Hepatic stellate cell (primary cell): ENCODE measurements around the gene ZNF493.
A peak's percentile ranks its signal among the peaks of the same experiment; 100 is the strongest.

Experiments
- DNase-seq: peaks from one replicate; pipeline ENCODE4 v3.0.0; 2011; ENCODE audit warnings: low spot score

ZNF493 gene

GRCh38 chr19:21396893-21397572 is at the start of gene ZNF493:
ZNF493 (plus strand) TSS chr19:21397133; CDS start chr19:21397238, 105 bp downstream.
- peak; percentile 77 for DNase-seq

- no peak for DNase-seq
These were observed 44.1 kb upstream of the ZNF493 start for GRCh38 chr19:21352830-21353229.

GRCh38 chr19:21358768-21359451 is 38.0 kb upstream of the ZNF493 start, which contains the start of gene ZNF738:
ZNF738 (plus strand) TSS chr19:21359000; CDS start chr19:21359141, 141 bp downstream.
- DNase-seq = peak; percentile 94

GRCh38 chr19:21362291-21362690 is 34.6 kb upstream of the ZNF493 start:
- DNase-seq = no peak

- DNase-seq = no peak
These were observed 12.9 kb upstream of the ZNF493 start for GRCh38 chr19:21383980-21384582.

GRCh38 chr19:21396121-21396520 is 812 bp upstream of the ZNF493 start:
- no peak for DNase-seq

GRCh38 chr19:21398851-21399250 is 1.9 kb downstream of the ZNF493 start:
- DNase-seq = no peak

- DNase-seq = no peak
These were observed 5.5 kb downstream of the ZNF493 start for GRCh38 chr19:21402303-21402985.

GRCh38 chr19:21410166-21410565 is 13.2 kb downstream of the ZNF493 start:
- DNase-seq = no peak

- DNase-seq = no peak
These were observed 25.3 kb downstream of the ZNF493 start for GRCh38 chr19:21422244-21422643.

- DNase-seq = no peak
These were observed 26.4 kb downstream of the ZNF493 start for GRCh38 chr19:21423057-21424041.

GRCh38 chr19:21430675-21431074 is 33.7 kb downstream of the ZNF493 start:
- no peak for DNase-seq

GRCh38 chr19:21432590-21432989 is 35.7 kb downstream of the ZNF493 start:
- no peak for DNase-seq

GRCh38 chr19:21434516-21434915 is 37.6 kb downstream of the ZNF493 start:
- no peak for DNase-seq

- DNase-seq = no peak
These were observed 38.1 kb downstream of the ZNF493 start for GRCh38 chr19:21434967-21435544.

- DNase-seq = no peak
These were observed 42.3 kb downstream of the ZNF493 start for GRCh38 chr19:21439201-21439751.

- DNase-seq = no peak
These were observed 43.4 kb downstream of the ZNF493 start for GRCh38 chr19:21440321-21440720.

- DNase-seq = no peak
These were observed 54.3 kb downstream of the ZNF493 start for GRCh38 chr19:21451187-21451586.

- DNase-seq = no peak
These were observed 58.0 kb downstream of the ZNF493 start for GRCh38 chr19:21454901-21455300.

GRCh38 chr19:21460686-21461085 is 63.8 kb downstream of the ZNF493 start:
- DNase-seq = no peak

GRCh38 chr19:21462540-21462939 is 65.6 kb downstream of the ZNF493 start:
- no peak for DNase-seq
